A549 (cell line): ENCODE results near the gene RPL27A.

Source experiments
- BCL3 ChIP-seq: fragments of >200 bp; sonication (Bioruptor Twin); formaldehyde crosslinking; IDR thresholded peaks from 3 replicates; pipeline ENCODE4 v1.6.1; 2016
- CBX8 ChIP-seq: fragments of 200-600 bp; sonication (generic); IDR thresholded peaks from 2 replicates; pipeline ENCODE4 v1.6.1; 2016
- CHD2 ChIP-seq: fragments of 150-350 bp; IDR thresholded peaks from 2 replicates; pipeline ENCODE4 v1.6.1; 2014; ENCODE audit warnings: low read length; ENCODE audit not compliant: partially characterized antibody
- CTCF ChIP-seq: fragments of >200 bp; sonication (Bioruptor Twin); formaldehyde crosslinking; IDR thresholded peaks from 3 replicates; pipeline ENCODE4 v1.5.1; 2016
- EP300 ChIP-seq, 2 experiments: fragments of >200 bp; sonication (Bioruptor Twin); formaldehyde crosslinking; IDR thresholded peaks; 2 replicates in 1 of 2; 3 replicates in 1 of 2; pipeline ENCODE4 v1.6.1; 2016 to 2017
- ESRRA ChIP-seq: fragments of 150-350 bp; IDR thresholded peaks from 2 replicates; pipeline ENCODE4 v1.6.1; 2014; ENCODE audit warnings: mild to moderate bottlenecking, low read length, borderline replicate concordance
- JUNB ChIP-seq: fragments of >200 bp; sonication (Bioruptor Twin); formaldehyde crosslinking; IDR thresholded peaks from 2 replicates; pipeline ENCODE4 v1.6.1; 2016
- PHF8 ChIP-seq: fragments of 200-600 bp; sonication (generic); IDR thresholded peaks from 2 replicates; pipeline ENCODE4 v1.6.1; 2016; ENCODE audit warnings: low read depth, mild to moderate bottlenecking, antibody characterized with exemption, moderate library complexity, borderline replicate concordance
- POLR2A ChIP-seq: IDR thresholded peaks from 2 replicates; pipeline ENCODE4 v1.6.1; 2012; ENCODE audit warnings: mild to moderate bottlenecking, low read length
- POLR2AphosphoS2 ChIP-seq: conservative IDR thresholded peaks from 2 replicates; pipeline ENCODE4 v1.6.1; 2012; ENCODE audit warnings: low read length, improper control_type of control experiment, inconsistent platforms
- RNF2 ChIP-seq: fragments of 200-600 bp; sonication (generic); IDR thresholded peaks from 2 replicates; pipeline ENCODE4 v1.6.1; 2016; ENCODE audit warnings: low read depth, mild to moderate bottlenecking, antibody characterized with exemption, moderate library complexity, borderline replicate concordance
- TF ChIP-seq, protein P1 (sequence below): fragments of 200-600 bp; sonication (generic); IDR thresholded peaks from 2 replicates; pipeline ENCODE4 v1.6.1; 2016; ENCODE audit warnings: antibody characterized with exemption, mild to moderate bottlenecking, moderate library complexity
- TF ChIP-seq, protein P2 (sequence below): IDR thresholded peaks from 2 replicates; pipeline ENCODE4 v1.6.1; 2012
- TF ChIP-seq, protein P3 (sequence below): IDR thresholded peaks from 2 replicates; pipeline ENCODE4 v1.6.1; 2012; ENCODE audit warnings: low read depth, borderline replicate concordance

DNA sequence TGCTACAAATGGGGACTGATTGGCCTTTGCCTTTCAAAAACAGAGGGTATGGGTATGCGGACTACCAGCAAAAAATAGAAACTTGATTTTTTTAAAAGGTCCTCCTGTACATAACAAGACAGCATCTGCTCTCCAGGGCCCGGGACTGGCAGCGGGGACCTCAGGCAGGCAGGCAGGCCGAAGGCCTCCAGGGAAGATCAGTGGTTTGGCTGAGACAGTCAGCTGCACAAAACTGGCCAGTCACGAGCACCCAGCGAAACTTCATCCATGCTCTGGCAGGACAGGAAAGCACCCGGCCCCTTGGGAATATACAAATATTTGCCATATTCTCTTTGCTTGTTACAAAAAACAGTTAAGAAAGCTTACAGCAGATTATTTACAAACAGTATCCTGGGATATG, 11.0 kb downstream of the RPL27A start:
- TF ChIP-seq JUNB (no peak), POLR2A (no peak), EP300 (IDR thresholded peaks at IDR 0.05) (no peak), PHF8 (no peak), CBX8 (no peak), RNF2 (no peak), ESRRA (no peak), CTCF (no peak), POLR2AphosphoS2 (no peak; the same call in 1 of the 2 replicates), CHD2 (no peak), BCL3 (no peak)
- TF ChIP-seq, protein P1, sequence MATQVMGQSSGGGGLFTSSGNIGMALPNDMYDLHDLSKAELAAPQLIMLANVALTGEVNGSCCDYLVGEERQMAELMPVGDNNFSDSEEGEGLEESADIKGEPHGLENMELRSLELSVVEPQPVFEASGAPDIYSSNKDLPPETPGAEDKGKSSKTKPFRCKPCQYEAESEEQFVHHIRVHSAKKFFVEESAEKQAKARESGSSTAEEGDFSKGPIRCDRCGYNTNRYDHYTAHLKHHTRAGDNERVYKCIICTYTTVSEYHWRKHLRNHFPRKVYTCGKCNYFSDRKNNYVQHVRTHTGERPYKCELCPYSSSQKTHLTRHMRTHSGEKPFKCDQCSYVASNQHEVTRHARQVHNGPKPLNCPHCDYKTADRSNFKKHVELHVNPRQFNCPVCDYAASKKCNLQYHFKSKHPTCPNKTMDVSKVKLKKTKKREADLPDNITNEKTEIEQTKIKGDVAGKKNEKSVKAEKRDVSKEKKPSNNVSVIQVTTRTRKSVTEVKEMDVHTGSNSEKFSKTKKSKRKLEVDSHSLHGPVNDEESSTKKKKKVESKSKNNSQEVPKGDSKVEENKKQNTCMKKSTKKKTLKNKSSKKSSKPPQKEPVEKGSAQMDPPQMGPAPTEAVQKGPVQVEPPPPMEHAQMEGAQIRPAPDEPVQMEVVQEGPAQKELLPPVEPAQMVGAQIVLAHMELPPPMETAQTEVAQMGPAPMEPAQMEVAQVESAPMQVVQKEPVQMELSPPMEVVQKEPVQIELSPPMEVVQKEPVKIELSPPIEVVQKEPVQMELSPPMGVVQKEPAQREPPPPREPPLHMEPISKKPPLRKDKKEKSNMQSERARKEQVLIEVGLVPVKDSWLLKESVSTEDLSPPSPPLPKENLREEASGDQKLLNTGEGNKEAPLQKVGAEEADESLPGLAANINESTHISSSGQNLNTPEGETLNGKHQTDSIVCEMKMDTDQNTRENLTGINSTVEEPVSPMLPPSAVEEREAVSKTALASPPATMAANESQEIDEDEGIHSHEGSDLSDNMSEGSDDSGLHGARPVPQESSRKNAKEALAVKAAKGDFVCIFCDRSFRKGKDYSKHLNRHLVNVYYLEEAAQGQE: no peak
- TF ChIP-seq, protein P2, sequence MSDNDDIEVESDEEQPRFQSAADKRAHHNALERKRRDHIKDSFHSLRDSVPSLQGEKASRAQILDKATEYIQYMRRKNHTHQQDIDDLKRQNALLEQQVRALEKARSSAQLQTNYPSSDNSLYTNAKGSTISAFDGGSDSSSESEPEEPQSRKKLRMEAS: no peak
- TF ChIP-seq, protein P3, sequence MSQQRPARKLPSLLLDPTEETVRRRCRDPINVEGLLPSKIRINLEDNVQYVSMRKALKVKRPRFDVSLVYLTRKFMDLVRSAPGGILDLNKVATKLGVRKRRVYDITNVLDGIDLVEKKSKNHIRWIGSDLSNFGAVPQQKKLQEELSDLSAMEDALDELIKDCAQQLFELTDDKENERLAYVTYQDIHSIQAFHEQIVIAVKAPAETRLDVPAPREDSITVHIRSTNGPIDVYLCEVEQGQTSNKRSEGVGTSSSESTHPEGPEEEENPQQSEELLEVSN: no peak
